ENCODE measurements around the gene CMTM3. TPM values are rescaled to one million over a fixed set of nuclear protein-coding genes. Genes with fewer than 3 reads are reported as not detected.

CMTM3 gene
- total RNA-seq, 5 donors from 2014 or later (not counting 1 experiment from before 2014, with no cell fraction given), result 63.5 to 84.8 (median 75.4) TPM

DNA sequence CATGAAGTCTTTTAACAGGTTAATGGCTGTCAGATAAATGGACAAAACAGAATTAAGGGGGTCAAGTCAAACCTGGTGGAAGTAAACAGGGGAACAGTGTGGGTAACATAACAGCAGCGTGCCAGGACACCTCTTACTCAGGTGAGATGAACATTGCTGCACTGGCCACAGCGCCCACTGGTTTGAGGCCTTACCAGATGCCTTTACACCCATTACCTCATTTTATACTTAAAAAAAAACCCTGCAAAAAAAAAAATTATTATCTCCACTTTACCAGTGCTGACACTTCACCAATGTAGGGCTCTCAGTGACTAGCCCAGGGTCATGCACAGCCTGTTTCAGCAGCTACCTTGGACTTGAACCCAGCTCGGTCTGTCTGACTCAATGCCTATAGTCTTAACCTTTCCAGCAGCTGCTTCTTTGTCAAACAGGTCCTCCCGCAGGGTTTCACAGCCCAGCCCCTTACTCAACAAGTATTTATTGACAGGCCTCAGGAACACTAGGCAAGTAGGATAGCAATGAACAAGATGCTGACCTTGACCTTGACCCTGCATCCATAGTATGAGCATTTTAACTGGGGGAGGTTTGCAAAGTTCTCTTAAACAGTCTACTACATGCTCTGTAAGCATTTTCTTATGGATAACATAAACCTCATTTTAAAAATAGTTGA is 30.2 kb downstream of the CMTM3 start:
- 83% methylated on average over 2 of the region's 4 CpGs for WGBS (ENCODE audit: insufficient coverage)
- no peaks in the 10 kb centered on the region for H3K9me3 Mint-ChIP-seq
- POLR2A ChIA-PET, result no interaction called here

DNA sequence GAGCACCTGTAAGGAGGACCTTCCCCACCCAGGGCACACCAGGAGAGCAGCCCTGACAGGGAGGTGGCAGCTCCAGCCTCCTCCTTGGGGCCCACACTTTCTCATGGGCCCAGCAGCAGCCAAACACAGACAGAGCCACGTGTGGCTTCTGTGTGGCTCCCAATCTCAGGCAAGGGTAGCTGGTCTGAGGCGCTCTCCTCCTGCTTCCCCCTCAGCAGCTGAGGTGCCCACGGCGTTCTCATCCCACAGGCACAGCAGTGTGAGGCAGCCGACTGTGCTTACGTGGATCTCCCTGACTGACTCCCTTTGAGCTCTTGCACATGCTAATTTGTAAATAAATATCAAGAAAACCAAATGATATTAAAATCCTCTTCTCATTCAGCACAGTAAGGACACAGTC is 30.9 kb downstream of the CMTM3 start:
- Histone ChIP-seq H3K36me3 (ENCODE audit: control insufficient read depth in 2 of 2, extremely low read depth in 1 of 2, insufficient read depth in 1 of 2, low read length in 1 of 2) (no peaks in the 10 kb centered on the region), H3K27ac (ENCODE audit: low read length) (no peak overlapping the region), H3K27me3 (replicated peaks in 1 of 2; ENCODE audit: control insufficient read depth in 2 of 2, extremely low read depth in 1 of 2, insufficient read depth in 2 of 2, low read length in 1 of 2) (peaks cover 0 to 5% of the 10 kb centered on the region in 2 experiments), H3K4me3 (ENCODE audit: control insufficient read depth in 1 of 2, extremely low read depth in 1 of 2, low read length in 1 of 2) (no peak overlapping the region), H3K4me1 (ENCODE audit: control insufficient read depth in 1 of 2, extremely low read depth in 1 of 2, insufficient read depth in 2 of 2, low read length in 2 of 2) (no peaks in the 10 kb centered on the region), H3K9me3 (no peaks in the 10 kb centered on the region)
- no peaks in the 10 kb centered on the region for H3K4me1 Mint-ChIP-seq
- peaks cover 0 to 6% of the 10 kb centered on the region in 2 donors for H3K27me3 Mint-ChIP-seq
- no peak overlapping the region for H3K4me3 Mint-ChIP-seq
- ChIA-PET CTCF (no interaction called here), POLR2A (no interaction called here)
- no peak overlapping the region for H3K27ac Mint-ChIP-seq
- 73% methylated on average over 3 of the region's 6 CpGs for WGBS (ENCODE audit: insufficient coverage)
- DNase-seq (no peak), ATAC-seq (replicated peaks in 1 of 4) (no peak)
- H3K9me3 Mint-ChIP-seq, result no peaks in the 10 kb centered on the region
- no peaks in the 10 kb centered on the region for H3K36me3 Mint-ChIP-seq

More for the DNA sequence above, 30.2 kb downstream of the CMTM3 start:
- no peaks in the 10 kb centered on the region for H3K4me1 ChIP-seq (ENCODE audit: control insufficient read depth in 1 of 2, extremely low read depth in 1 of 2, insufficient read depth in 2 of 2, low read length in 2 of 2)
- ATAC-seq (replicated peaks in 1 of 4), result no peak
- no peak overlapping the region for H3K27ac ChIP-seq (ENCODE audit: low read length)
- no peaks in the 10 kb centered on the region for H3K9me3 ChIP-seq
- CTCF ChIA-PET, result no interaction called here
- no peak overlapping the region for H3K27ac Mint-ChIP-seq
- no peaks in the 10 kb centered on the region for H3K36me3 ChIP-seq (ENCODE audit: control insufficient read depth in 2 of 2, extremely low read depth in 1 of 2, insufficient read depth in 1 of 2, low read length in 1 of 2)
- H3K4me1 Mint-ChIP-seq, result no peaks in the 10 kb centered on the region
- H3K4me3 ChIP-seq (ENCODE audit: control insufficient read depth in 1 of 2, extremely low read depth in 1 of 2, low read length in 1 of 2), result no peak overlapping the region
- H3K4me3 Mint-ChIP-seq, result no peak overlapping the region
- H3K27me3 ChIP-seq (replicated peaks in 1 of 2; ENCODE audit: control insufficient read depth in 2 of 2, extremely low read depth in 1 of 2, insufficient read depth in 2 of 2, low read length in 1 of 2), result peaks cover 0 to 3% of the 10 kb centered on the region in 2 experiments
- H3K36me3 Mint-ChIP-seq, result no peaks in the 10 kb centered on the region
- no peak for DNase-seq
- H3K27me3 Mint-ChIP-seq, result peaks cover 0 to 6% of the 10 kb centered on the region in 2 donors

DNA sequence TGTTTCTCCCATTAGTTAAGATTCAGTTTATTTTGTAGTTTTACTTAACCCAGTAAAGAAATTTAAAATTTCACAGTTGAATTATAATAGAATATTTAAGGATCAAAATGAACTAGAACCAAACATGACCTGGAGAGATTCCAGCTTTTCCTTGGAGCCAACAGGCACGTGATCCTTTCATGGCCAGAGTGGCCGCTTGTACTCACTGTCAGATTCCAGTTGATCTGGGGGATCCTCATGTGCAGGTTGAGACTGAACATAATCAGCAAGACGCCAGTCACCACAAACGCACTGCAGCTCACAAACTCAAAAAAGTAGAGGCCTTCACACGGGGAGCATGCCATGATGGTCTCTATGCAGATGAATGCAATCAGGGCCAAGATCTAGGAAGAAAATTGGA is 31.7 kb downstream of the CMTM3 start:
- Histone ChIP-seq H3K36me3 (ENCODE audit: control insufficient read depth in 2 of 2, extremely low read depth in 1 of 2, insufficient read depth in 1 of 2, low read length in 1 of 2) (no peaks in the 10 kb centered on the region), H3K9me3 (no peaks in the 10 kb centered on the region), H3K27ac (ENCODE audit: low read length) (no peak overlapping the region), H3K4me1 (ENCODE audit: control insufficient read depth in 1 of 2, extremely low read depth in 1 of 2, insufficient read depth in 2 of 2, low read length in 2 of 2) (no peaks in the 10 kb centered on the region), H3K27me3 (replicated peaks in 1 of 2; ENCODE audit: control insufficient read depth in 2 of 2, extremely low read depth in 1 of 2, insufficient read depth in 2 of 2, low read length in 1 of 2) (peaks cover 0 to 5% of the 10 kb centered on the region in 2 experiments), H3K4me3 (ENCODE audit: control insufficient read depth in 1 of 2, extremely low read depth in 1 of 2, low read length in 1 of 2) (no peak overlapping the region)
- Mint-ChIP-seq H3K9me3 (no peaks in the 10 kb centered on the region), H3K27me3 (peaks cover 0 to 6% of the 10 kb centered on the region in 2 donors), H3K27ac (no peak overlapping the region), H3K4me3 (no peak overlapping the region), H3K36me3 (no peaks in the 10 kb centered on the region), H3K4me1 (no peaks in the 10 kb centered on the region)
- ChIA-PET POLR2A (no interaction called here), CTCF (no interaction called here)
- DNase-seq, result no peak
- no peak for ATAC-seq (replicated peaks in 1 of 4)
- WGBS (ENCODE audit: insufficient coverage), result 75% methylated on average over 2 of the region's 5 CpGs

DNA sequence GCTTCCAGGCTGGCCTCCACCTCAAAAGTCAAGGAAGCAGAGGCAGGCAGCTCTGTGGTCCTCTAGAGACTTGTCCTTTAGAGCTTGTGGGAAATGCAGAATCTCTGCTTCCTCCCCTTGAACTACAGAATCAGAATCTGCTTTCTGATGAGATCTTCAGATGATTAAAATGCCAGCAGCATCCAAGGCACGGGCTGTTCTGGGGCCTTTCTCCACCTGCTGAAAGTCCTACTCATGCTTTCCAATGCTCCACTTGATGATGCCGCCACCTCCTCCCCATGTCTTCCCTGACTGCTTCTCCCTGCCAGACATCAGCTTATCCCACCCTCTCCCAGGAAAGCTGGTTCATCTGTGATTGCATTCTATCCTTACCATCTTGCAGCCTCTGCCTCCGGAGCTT is 33.3 kb downstream of the CMTM3 start:
- H3K36me3 ChIP-seq (ENCODE audit: control insufficient read depth in 2 of 2, extremely low read depth in 1 of 2, insufficient read depth in 1 of 2, low read length in 1 of 2), result no peaks in the 10 kb centered on the region
- H3K27ac ChIP-seq (ENCODE audit: low read length), result no peak overlapping the region
- Mint-ChIP-seq H3K9me3 (no peaks in the 10 kb centered on the region), H3K4me1 (no peaks in the 10 kb centered on the region), H3K27ac (no peak overlapping the region), H3K4me3 (no peak overlapping the region), H3K27me3 (peaks cover 0 to 6% of the 10 kb centered on the region in 2 donors), H3K36me3 (no peaks in the 10 kb centered on the region)
- DNase-seq, result no peak
- H3K9me3 ChIP-seq, result no peaks in the 10 kb centered on the region
- no peaks in the 10 kb centered on the region for H3K4me1 ChIP-seq (ENCODE audit: control insufficient read depth in 1 of 2, extremely low read depth in 1 of 2, insufficient read depth in 2 of 2, low read length in 2 of 2)
- ChIA-PET CTCF (no interaction called here), POLR2A (no interaction called here)
- WGBS (ENCODE audit: insufficient coverage), result 89% methylated on average over 3 of the region's 3 CpGs
- no peak overlapping the region for H3K4me3 ChIP-seq (ENCODE audit: control insufficient read depth in 1 of 2, extremely low read depth in 1 of 2, low read length in 1 of 2)
- H3K27me3 ChIP-seq (replicated peaks in 1 of 2; ENCODE audit: control insufficient read depth in 2 of 2, extremely low read depth in 1 of 2, insufficient read depth in 2 of 2, low read length in 1 of 2), result peaks cover 0 to 5% of the 10 kb centered on the region in 2 experiments
- no peak for ATAC-seq (replicated peaks in 1 of 4)

DNA sequence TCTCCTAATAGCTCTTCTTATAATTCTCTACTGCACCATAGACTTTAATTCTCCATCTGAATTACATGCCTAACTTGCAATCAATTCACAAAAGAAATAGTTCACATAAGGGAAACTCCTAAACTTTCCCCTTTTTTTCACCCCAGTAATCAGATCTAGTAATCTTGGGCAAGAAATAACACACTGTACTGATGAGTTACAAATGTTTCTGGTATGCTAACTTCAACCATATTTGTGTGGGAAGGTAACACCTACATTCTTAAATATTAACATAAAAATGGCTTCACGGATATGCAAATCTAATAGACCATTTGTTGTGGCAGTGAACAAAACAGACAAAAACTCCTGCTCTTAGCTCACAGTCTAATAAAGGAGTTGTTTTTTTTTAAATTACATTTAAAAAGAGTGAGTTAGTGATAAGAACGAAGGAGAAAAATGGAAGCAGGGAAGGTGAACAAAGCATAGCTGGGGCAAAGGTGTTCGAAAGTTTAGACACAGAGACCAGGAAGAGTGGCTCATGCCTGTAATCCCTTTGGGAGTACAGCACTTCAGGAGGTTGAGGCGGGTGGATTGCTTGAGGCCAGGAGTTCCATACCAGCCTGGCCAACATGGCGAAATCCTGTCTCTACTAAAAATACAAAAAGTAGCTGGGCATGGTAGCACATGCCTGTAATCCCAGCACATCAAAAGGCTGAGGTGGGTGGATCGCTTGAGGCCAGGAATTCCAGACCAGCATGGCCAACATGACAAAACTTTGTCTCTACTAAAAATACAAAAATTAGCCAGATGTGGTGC is 34.8 kb downstream of the CMTM3 start:
- Mint-ChIP-seq H3K9me3 (no peaks in the 10 kb centered on the region), H3K27me3 (peaks cover 0 to 6% of the 10 kb centered on the region in 2 donors), H3K4me1 (no peaks in the 10 kb centered on the region), H3K4me3 (no peak overlapping the region), H3K27ac (no peak overlapping the region), H3K36me3 (no peaks in the 10 kb centered on the region)
- 88% methylated on average over 3 of the region's 6 CpGs for WGBS (ENCODE audit: insufficient coverage)
- H3K4me1 ChIP-seq (ENCODE audit: control insufficient read depth in 1 of 2, extremely low read depth in 1 of 2, insufficient read depth in 2 of 2, low read length in 2 of 2), result no peaks in the 10 kb centered on the region
- no peaks in the 10 kb centered on the region for H3K36me3 ChIP-seq (ENCODE audit: control insufficient read depth in 2 of 2, extremely low read depth in 1 of 2, insufficient read depth in 1 of 2, low read length in 1 of 2)
- H3K4me3 ChIP-seq (ENCODE audit: control insufficient read depth in 1 of 2, extremely low read depth in 1 of 2, low read length in 1 of 2), result no peak overlapping the region
- CTCF ChIA-PET, result interaction anchor here in 1 of 2 donors (0.6 kb wide), 1 partner anchor 232 kb away, joined by 8 read pairs; no protein-coding TSS in a partner anchor
- peaks cover 0 to 5% of the 10 kb centered on the region in 2 experiments for H3K27me3 ChIP-seq (replicated peaks in 1 of 2; ENCODE audit: control insufficient read depth in 2 of 2, extremely low read depth in 1 of 2, insufficient read depth in 2 of 2, low read length in 1 of 2)
- H3K9me3 ChIP-seq, result no peaks in the 10 kb centered on the region
- no peak overlapping the region for H3K27ac ChIP-seq (ENCODE audit: low read length)
- ATAC-seq (replicated peaks in 1 of 4) (no peak), DNase-seq (no peak)
- POLR2A ChIA-PET, result no interaction called here

DNA sequence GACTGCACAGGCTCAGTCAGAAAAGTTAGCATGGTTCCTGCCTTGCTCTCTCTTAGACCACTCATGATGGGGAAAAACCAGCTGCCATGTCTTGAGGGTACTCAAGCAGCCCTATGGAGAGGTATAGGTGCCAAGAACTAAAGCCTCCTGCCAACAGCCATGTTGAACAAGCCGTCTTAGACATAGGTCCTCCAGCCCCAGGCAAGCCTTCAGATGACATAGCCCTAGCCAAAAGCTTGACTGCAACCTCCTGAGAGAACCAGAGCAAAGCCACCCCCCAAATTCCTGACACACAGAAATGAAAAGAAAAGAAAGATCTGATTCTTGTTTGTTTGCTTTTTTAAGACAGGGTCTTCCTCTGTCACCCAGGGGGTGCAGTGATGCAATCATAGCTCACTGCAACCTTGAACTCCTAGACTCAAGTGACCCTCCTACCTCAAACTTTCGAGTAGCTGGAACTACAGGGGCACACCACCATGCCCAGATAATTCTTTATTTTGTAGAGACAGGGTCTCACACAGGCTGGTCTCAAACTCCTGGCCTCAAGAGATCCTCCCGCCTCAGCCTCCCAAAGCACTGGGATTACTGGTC is 36.3 kb downstream of the CMTM3 start:
- ChIA-PET POLR2A (no interaction called here), CTCF (no interaction called here)
- no peak for DNase-seq
- H3K9me3 Mint-ChIP-seq, result no peaks in the 10 kb centered on the region
- Histone ChIP-seq H3K27ac (ENCODE audit: low read length) (no peak overlapping the region), H3K4me1 (ENCODE audit: control insufficient read depth in 1 of 2, extremely low read depth in 1 of 2, insufficient read depth in 2 of 2, low read length in 2 of 2) (no peaks in the 10 kb centered on the region), H3K27me3 (replicated peaks in 1 of 2; ENCODE audit: control insufficient read depth in 2 of 2, extremely low read depth in 1 of 2, insufficient read depth in 2 of 2, low read length in 1 of 2) (peaks cover 0 to 5% of the 10 kb centered on the region in 2 experiments), H3K9me3 (no peaks in the 10 kb centered on the region), H3K36me3 (ENCODE audit: control insufficient read depth in 2 of 2, extremely low read depth in 1 of 2, insufficient read depth in 1 of 2, low read length in 1 of 2) (no peaks in the 10 kb centered on the region), H3K4me3 (ENCODE audit: control insufficient read depth in 1 of 2, extremely low read depth in 1 of 2, low read length in 1 of 2) (no peak overlapping the region)
- H3K27me3 Mint-ChIP-seq, result peaks cover 0 to 6% of the 10 kb centered on the region in 2 donors
- no peaks in the 10 kb centered on the region for H3K4me1 Mint-ChIP-seq
- no peak for ATAC-seq (replicated peaks in 1 of 4)
- WGBS (ENCODE audit: insufficient coverage), result 86% methylated on average over 1 of the region's 3 CpGs
- no peak overlapping the region for H3K27ac Mint-ChIP-seq
- H3K4me3 Mint-ChIP-seq, result no peak overlapping the region
- no peaks in the 10 kb centered on the region for H3K36me3 Mint-ChIP-seq
